HG02588 (cell line): ENCODE results near the gene ARHGEF2.
"Not testable (repeated sequence)": the region's sequence is repeated elsewhere in the genome, so short reads cannot be mapped to it uniquely, and the experiment has no call there.

ENCODE experiments used
- ATAC-seq: cut with Tn5 transposase; IDR thresholded peaks from one replicate; pipeline ENCODE4 v1.9.1; 2021; ENCODE audit warnings: mild to moderate bottlenecking, moderate library complexity; ENCODE audit not compliant: unreplicated experiment

Gene ARHGEF2

GRCh38 chr1:155946633-155947219, 31.6 kb downstream of the ARHGEF2 start:
- peak; percentile 8 for ATAC-seq

DNA sequence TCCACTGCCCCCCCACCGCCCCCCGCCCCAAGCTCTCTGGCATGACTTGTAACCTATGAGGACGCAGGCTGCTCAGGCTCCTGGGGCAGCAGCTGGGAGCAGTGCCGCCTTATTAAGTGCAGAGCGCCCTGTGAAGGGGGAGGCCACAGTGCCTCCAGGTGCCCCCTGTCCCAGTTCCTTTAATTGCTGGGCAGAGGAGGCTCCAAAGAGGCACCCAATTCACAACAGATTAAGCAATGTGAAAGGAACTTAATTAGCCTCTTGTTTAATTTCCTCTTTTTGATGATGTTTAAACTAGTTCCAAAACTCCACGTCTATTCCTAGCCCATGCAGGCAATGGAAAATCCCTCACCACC, 33.9 kb downstream of the ARHGEF2 start:
- no peak for ATAC-seq

GRCh38 chr1:155942578-155943141, 35.7 kb downstream of the ARHGEF2 start:
- no peak for ATAC-seq

- ATAC-seq, result no peak
Measured at GRCh38 chr1:155941845-155942531, 36.4 kb downstream of the ARHGEF2 start.

DNA sequence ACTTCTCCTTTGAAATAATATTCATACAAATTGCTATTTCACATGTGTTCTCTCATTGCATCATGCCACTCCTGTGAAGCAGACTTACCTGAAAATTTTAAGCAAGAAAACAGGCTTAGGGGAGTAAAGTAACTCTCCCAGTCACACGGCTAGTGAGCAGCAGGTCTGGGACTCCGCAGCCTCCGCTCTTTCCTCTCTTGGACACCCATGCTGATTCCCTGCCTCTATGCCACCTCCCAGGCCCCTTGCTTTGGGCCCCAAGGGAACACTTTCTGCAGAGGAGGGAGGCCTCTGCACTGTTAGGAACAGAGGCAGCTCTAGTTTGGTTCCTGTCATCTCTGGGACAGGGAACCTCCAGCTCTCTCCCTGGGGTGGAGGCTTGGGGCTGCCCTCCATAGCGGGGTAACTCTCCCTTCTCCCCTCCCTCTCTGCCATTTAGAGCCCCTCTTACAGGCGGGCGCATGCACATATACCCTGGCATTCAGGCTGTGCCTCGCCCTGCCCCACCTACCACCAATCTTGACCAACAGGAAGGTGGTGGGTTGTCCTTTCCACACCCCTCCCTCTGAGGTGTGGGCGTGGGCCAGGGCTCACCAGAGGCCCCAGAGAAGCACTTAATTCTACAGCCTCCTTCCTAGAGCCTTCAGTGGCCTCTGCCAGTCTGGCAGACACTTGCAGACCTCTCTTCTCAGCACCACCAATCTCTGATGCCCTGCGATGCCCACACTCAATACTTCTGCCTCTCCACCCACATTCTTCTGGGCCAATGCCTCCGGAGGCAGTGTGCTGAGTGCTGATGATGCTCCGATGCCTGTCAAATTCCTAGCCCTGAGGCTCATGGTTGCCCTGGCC, 37.1 kb downstream of the ARHGEF2 start, which contains the start of gene RXFP4:
RXFP4 (plus strand) TSS at position 646 of the 852 bp plus-strand sequence; CDS start at position 718, 72 bp downstream.
- ATAC-seq, result no peak

DNA sequence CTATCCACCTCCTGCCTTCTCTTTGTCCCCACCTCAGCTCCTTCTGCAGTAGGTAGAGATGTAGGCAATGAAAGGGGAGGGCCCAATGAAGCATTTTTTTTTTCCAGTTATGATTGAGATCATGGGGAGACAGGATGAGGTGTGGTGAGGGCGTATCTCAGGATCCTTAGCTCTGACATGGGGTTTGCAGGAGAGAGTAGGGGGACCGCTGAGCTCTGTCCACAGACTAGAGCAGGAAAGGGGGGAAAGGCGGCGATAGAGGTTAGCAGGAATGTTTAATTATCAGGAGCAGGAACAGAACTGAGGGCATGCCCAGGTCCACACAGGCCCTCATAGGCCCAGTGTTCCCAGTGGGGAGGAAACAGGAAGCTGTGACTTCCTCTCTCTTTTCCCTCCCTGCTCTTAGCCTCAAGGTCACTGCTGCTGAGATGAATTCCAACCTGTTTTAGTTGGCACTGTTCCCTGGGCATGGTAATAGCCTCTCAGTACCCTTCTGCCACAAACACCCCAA, 37.8 kb downstream of the ARHGEF2 start:
- ATAC-seq, result no peak

- no peak for ATAC-seq
Measured at GRCh38 chr1:155938220-155938627, 40.1 kb downstream of the ARHGEF2 start.

GRCh38 chr1:155934936-155935590, 43.3 kb downstream of the ARHGEF2 start:
- no peak for ATAC-seq

DNA sequence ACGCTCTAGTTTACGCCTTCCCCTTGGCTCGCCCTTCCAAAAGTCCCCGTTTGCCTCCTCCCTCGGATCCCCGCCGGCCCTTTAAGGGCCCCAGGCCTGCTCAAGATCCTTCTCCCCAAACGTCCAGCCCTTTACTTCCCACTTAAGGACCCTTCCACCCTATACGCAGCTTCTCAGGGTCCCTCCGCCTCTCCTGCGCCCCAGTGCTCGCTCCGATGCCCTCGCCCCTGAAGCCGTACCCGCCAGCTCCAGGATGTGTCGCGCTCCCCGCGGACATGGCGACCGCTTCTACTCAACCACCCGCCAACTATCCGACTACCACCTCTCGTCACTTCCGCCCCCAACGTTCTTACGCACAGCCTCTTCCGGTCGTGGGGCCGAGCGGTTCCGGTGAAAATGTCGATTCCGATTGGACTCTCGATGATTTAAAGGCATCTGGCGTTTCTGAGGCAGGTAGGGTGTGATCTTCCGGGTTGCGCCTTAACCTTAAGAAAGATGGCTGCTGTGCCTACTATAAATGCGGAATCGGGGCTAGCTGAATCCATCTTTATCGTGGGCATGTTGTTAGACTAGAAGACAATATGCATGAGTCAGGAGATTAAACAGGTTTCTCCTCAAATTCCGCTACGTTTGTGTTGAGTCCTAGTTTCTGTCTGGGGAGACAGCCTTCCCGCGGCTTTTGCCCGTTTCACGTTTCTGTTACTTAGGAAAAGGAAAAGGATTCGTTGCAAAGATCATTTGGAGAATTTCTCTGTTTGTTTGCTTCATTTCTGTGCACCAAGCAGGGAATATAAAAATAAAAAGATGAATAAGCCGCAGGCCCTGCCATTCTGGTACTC, 44.0 kb downstream of the ARHGEF2 start, which contains the start of gene KHDC4:
KHDC4 (minus strand) TSS at position 317 of the 839 bp plus-strand sequence; CDS start at position 277, 40 bp downstream.
- ATAC-seq, result peak; percentile 84

DNA sequence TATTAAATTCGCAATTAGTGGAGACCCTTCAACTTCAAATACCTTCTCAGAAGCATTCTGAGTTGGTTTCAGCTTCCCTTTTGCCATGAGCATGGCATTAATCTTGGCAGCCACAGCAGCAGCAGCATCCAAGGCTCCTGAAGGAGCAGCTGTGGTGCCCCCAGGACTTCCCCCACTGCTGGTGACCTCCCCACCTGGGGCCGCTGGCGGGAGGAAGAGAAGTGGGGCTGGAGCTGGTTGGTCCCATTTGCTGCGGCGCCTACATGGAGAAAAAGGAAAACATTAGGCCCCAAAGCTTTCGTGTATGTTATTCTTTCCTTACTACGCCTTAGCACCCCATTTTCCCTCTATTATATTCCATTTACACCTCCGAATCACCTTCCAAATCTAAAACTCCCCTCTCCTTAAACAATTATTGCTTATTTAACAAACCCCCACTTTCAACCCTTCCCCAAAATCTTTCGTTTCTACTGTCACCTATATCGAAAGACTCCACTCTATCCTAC, 44.7 kb downstream of the ARHGEF2 start:
- no peak for ATAC-seq

GRCh38 chr1:155932487-155932886, 45.9 kb downstream of the ARHGEF2 start:
- no peak for ATAC-seq

DNA sequence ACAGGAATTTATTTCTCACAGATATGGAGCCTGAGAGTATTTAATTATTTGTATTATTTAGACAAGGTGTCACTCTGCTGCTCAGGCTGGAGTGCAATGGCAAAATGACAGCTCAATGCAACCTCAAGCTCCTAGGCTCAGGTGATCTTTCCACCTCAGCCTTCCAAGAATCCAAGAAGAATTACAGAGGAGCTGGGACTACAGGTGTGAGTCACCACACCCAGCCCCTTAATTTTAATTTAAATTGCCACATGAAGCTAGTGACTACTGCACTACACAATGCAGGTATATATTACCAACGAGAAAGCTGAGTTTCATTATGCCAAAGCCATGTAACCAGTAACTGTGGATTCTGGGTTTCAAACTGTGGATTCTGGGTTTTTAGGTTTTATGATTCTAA, 46.3 kb downstream of the ARHGEF2 start:
- no peak for ATAC-seq

GRCh38 chr1:155931332-155932038, 46.9 kb downstream of the ARHGEF2 start:
- no peak for ATAC-seq

DNA sequence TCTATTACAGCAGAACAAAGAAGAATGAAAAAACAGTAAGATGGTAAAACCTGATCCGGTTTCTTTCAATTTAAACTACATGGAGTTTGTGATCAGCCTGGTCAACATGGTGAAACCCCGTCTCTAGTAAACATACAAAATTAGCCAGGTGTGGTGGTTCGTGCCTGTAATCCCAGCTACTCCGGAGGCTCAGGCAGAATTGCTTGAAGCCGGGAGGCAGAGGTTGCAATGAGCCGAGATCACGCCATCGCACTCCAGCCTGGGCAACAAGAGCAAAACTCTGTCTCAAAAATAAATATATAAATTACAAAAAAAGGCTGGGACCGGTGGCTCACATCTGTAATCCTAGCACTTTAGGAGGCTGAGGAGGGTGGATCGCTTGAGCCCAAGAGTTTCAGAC, 47.6 kb downstream of the ARHGEF2 start:
- not testable (repeated sequence) for ATAC-seq

DNA sequence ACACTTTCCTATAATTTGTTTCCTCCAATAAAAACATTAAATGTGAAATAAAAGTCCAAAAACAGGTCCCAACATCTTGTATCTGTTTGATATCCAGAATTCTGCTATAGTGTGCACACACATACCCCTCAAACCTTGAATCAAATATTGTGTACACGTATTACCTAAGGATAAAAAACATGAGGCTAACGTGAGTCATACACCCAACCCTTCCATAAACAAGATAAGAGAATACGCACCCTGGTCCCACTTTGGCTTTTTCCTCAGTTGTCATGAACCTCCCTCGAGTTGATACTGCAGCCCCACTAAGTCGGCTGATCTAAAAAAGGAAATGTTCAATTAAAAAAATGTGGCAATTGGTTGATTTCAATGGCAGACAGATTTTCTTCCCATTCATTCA, 49.3 kb downstream of the ARHGEF2 start:
- ATAC-seq, result no peak

GRCh38 chr1:155925506-155925905, 52.8 kb downstream of the ARHGEF2 start:
- ATAC-seq, result no peak

GRCh38 chr1:155920717-155921116, 57.6 kb downstream of the ARHGEF2 start:
- ATAC-seq, result no peak

DNA sequence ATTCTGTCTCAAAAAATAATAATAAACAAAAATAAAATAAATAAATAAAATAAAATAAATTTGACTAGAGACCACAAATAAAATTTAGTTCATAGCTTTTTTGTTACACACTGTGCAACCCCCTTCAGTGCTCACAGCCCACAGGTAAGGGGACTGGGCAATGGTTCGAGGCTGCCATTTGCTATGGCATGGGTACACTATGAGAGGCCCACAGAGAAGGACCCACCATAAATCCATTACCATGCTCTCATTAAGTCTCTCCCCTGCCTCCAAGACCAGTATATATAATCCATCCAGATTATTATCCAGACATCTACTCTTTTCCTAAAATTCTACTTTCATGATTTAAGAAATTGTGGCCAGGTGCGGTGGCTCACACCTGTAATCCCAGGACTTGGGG, 58.5 kb downstream of the ARHGEF2 start:
- no peak for ATAC-seq

GRCh38 chr1:155918660-155919059, 59.7 kb downstream of the ARHGEF2 start:
- ATAC-seq, result no peak
